GM12878 (cell line): ENCODE measurements around the gene TBC1D1. TPM values are rescaled to one million over a fixed set of nuclear protein-coding genes. Genes with fewer than 3 reads are reported as not detected.

ENCODE experiments used
- ATF7 ChIP-seq: fragments of 450-650 bp; IDR thresholded peaks from 2 replicates; pipeline ENCODE4 v1.6.1; 2016; ENCODE audit warnings: low read depth, mild to moderate bottlenecking
- BACH1 ChIP-seq: fragments of 450-650 bp; IDR thresholded peaks from 2 replicates; pipeline ENCODE4 v1.6.1; 2017; ENCODE audit warnings: mild to moderate bottlenecking, borderline replicate concordance
- BCL11A ChIP-seq: IDR thresholded peaks from 2 replicates; pipeline ENCODE4 v1.6.1; 2011; ENCODE audit warnings: low read depth, low read length
- BMI1 ChIP-seq: fragments of 450-650 bp; IDR thresholded peaks from 2 replicates; pipeline ENCODE4 v1.6.1; 2016; ENCODE audit warnings: mild to moderate bottlenecking, moderate library complexity, borderline replicate concordance
- CHD1 ChIP-seq: IDR thresholded peaks from 2 replicates; pipeline ENCODE4 v1.6.1; 2012; ENCODE audit warnings: low read depth, low read length, improper control_type of control experiment
- EP300 ChIP-seq, 2 experiments: fragments of 150-350 bp in 1 of 2; IDR thresholded peaks; 2 replicates each; pipeline ENCODE4 v1.6.1; 2011 to 2012; ENCODE audit warnings: low read depth in 2 of 2, low read length in 2 of 2, borderline replicate concordance in 1 of 2, improper control_type of control experiment in 1 of 2, inconsistent platforms in 1 of 2; ENCODE audit not compliant: control insufficient read depth in 1 of 2
- GATAD2B ChIP-seq: fragments of 450-650 bp; conservative IDR thresholded peaks from 2 replicates; pipeline ENCODE4 v1.6.1; 2017; ENCODE audit warnings: low read depth, mild to moderate bottlenecking, moderate library complexity
- HDAC6 ChIP-seq: fragments of 200-600 bp; sonication (generic); IDR thresholded peaks from one replicate; pipeline ENCODE4 v1.8.0; 2017; ENCODE audit warnings: antibody characterized with exemption; ENCODE audit not compliant: unreplicated experiment
- HDGF ChIP-seq: fragments of 450-650 bp; IDR thresholded peaks from 2 replicates; pipeline ENCODE4 v1.6.1; 2016; ENCODE audit warnings: antibody characterized with exemption
- IKZF1 ChIP-seq: fragments of 450-650 bp; conservative IDR thresholded peaks from 2 replicates; pipeline ENCODE4 v1.6.1; 2017; ENCODE audit warnings: antibody characterized with exemption, mild to moderate bottlenecking
- IRF4 ChIP-seq: IDR thresholded peaks from 2 replicates; pipeline ENCODE4 v1.6.1; 2011; ENCODE audit warnings: low read depth, low read length
- MYB ChIP-seq: fragments of 150-350 bp; IDR thresholded peaks from 2 replicates; pipeline ENCODE4 v1.6.1; 2014; ENCODE audit warnings: mild to moderate bottlenecking, low read depth, low read length, borderline replicate concordance
- NR2F1 ChIP-seq: fragments of 450-650 bp; conservative IDR thresholded peaks from 2 replicates; pipeline ENCODE4 v1.6.1; 2017; ENCODE audit warnings: mild to moderate bottlenecking
- POLR2A ChIP-seq: IDR thresholded peaks from 2 replicates; pipeline ENCODE4 v1.6.1; 2011; ENCODE audit warnings: low read depth, mild to moderate bottlenecking, low read length
- POLR2AphosphoS5 ChIP-seq: IDR thresholded peaks from 2 replicates; pipeline ENCODE4 v1.6.1; 2011; ENCODE audit warnings: mild to moderate bottlenecking, low read length, inconsistent platforms
- RBBP5 ChIP-seq: fragments of 200-600 bp; sonication (generic); conservative IDR thresholded peaks from 2 replicates; pipeline ENCODE4 v1.6.1; 2016
- RFX5 ChIP-seq: IDR thresholded peaks from 2 replicates; pipeline ENCODE4 v1.6.1; 2011; ENCODE audit warnings: low read depth, low read length, improper control_type of control experiment
- SMAD1 ChIP-seq: fragments of 450-650 bp; IDR thresholded peaks from 2 replicates; pipeline ENCODE4 v1.6.1; 2018; ENCODE audit warnings: mild to moderate bottlenecking, low read depth; ENCODE audit not compliant: partially characterized antibody
- SMARCA5 ChIP-seq: fragments of 450-650 bp; IDR thresholded peaks from 2 replicates; pipeline ENCODE4 v1.6.1; 2017; ENCODE audit warnings: mild to moderate bottlenecking
- SMC3 ChIP-seq: IDR thresholded peaks from 2 replicates; pipeline ENCODE4 v1.6.1; 2011; ENCODE audit warnings: low read length, improper control_type of control experiment, borderline replicate concordance
- TARDBP ChIP-seq: IDR thresholded peaks from 2 replicates; pipeline ENCODE4 v1.6.1; 2016; ENCODE audit warnings: borderline replicate concordance
- WRNIP1 ChIP-seq: IDR thresholded peaks from 2 replicates; pipeline ENCODE4 v1.6.1; 2011; ENCODE audit warnings: low read depth, low read length, improper control_type of control experiment, borderline replicate concordance
- ZBED1 ChIP-seq: IDR thresholded peaks from 2 replicates; pipeline ENCODE4 v1.6.1; 2016; ENCODE audit warnings: borderline replicate concordance
- ZNF24 ChIP-seq: fragments of 450-650 bp; IDR thresholded peaks from 2 replicates; pipeline ENCODE4 v1.6.1; 2017; ENCODE audit warnings: antibody characterized with exemption, mild to moderate bottlenecking
- ZNF384 ChIP-seq: IDR thresholded peaks from 2 replicates; pipeline ENCODE4 v1.6.1; 2012; ENCODE audit warnings: low read depth, mild to moderate bottlenecking, low read length, improper control_type of control experiment, borderline replicate concordance
- polyA plus RNA-seq, 11 experiments: library from polyadenylated mRNA; depleted of rRNA in 4 of 11; unstranded in 6 of 11; stranded (reverse) in 5 of 11; fragments of >200 nt; fragmentation: Nextera tagmentation in 4 of 11; fragmentation: Illumina TruSeq in 1 of 11; extraction: Ambion mirVana in 4 of 11; extraction: Trizol in 1 of 11; gene quantifications; 1 replicate in 1 of 11; 2 replicates in 10 of 11; pipeline versions ENCODE4 v1.2.1 to v1.2.3, GENCODE V29; 2011 to 2016; ENCODE audit warnings: inconsistent platforms in 2 of 11, missing spikeins in 2 of 11, low read depth in 1 of 11
- total RNA-seq, 4 experiments: library from RNA; depleted of rRNA in 3 of 4; stranded (reverse); fragments of >200 nt in 3 of 4; fragmentation: Illumina TruSeq in 1 of 4; extraction: Trizol in 1 of 4; gene quantifications; 2 replicates each; pipeline versions ENCODE4 v1.2.1 to v1.2.3, GENCODE V29; 2013 to 2021
- TF ChIP-seq, protein P1 (sequence below): IDR thresholded peaks from 2 replicates; pipeline ENCODE4 v1.6.1; 2011; ENCODE audit warnings: borderline replicate concordance, low read depth, mild to moderate bottlenecking, moderate library complexity, mixed read lengths, low read length; ENCODE audit not compliant: insufficient read depth; ENCODE audit errors: extremely low read length
- TF ChIP-seq, protein P2 (sequence below): IDR thresholded peaks from 2 replicates; pipeline ENCODE4 v1.6.1; 2012; ENCODE audit warnings: improper control_type of control experiment, low read depth, low read length; ENCODE audit not compliant: insufficient replicate concordance

Gene TBC1D1
- total and polyA plus RNA-seq, 10 of the 15 experiments (the other 5 are each of a cell fraction or from before 2014, with no cell fraction given) = 5.3 to 102 (median 57.8) TPM

DNA sequence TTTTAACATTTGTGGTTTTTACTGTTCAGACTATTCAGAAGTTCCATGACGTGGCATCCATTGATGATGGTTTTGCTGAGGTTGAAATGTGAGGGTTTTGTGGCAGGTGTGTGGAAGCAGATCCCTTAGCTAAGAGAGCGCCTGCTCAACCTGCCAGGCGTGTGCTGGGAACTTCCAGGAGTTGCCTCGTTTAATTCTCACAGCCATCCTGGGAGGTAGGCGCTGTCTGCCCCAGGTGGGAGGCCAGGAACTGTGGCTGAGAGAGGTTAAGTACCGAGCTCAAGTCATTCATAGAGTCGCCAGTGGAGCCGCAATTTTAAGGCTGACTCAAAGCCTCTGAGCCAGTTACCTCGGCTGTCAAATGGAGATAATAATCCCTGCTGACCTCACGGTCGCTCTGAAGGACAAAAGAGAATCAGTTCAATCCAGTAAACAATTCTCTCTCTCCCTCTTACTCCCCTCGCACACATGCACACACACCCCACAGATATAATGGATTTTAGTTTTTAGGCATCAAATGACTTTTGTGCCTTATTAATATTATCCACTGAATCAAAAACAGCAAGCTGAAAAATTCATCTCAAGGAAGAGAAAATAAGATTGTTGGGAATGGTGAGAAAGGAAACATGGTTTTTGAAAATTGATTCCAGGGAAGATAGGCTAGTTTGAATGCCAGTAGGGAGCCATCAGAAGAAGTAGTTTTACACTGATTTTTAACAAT lies 240.6 kb downstream of the TBC1D1 start (continued):
- TF ChIP-seq, protein P1, sequence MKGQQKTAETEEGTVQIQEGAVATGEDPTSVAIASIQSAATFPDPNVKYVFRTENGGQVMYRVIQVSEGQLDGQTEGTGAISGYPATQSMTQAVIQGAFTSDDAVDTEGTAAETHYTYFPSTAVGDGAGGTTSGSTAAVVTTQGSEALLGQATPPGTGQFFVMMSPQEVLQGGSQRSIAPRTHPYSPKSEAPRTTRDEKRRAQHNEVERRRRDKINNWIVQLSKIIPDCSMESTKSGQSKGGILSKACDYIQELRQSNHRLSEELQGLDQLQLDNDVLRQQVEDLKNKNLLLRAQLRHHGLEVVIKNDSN = no peak
- TF ChIP-seq WRNIP1 (peak; percentile 81; the same call in 1 of the 2 replicates), GATAD2B (peak; percentile 93), HDAC6 (no peak), RBBP5 (no peak), IRF4 (peak; percentile 94), ATF7 (peak; percentile 94), BMI1 (peak; percentile 64), SMAD1 (peak; percentile 81), HDGF (peak; percentile 22; the same call in 1 of the 2 replicates), NR2F1 (peak; percentile 76; the same call in 1 of the 2 replicates), POLR2AphosphoS5 (peak; percentile 77), IKZF1 (peak; percentile 99), EP300 (IDR thresholded peaks at IDR 0.05; ENCODE audit: borderline replicate concordance in 1 of 2, control insufficient read depth in 1 of 2, low read depth in 2 of 2, low read length in 2 of 2) (peak; percentile 96 to 99), POLR2A (peak; percentile 67), CHD1 (peak; percentile 89; the same call in 1 of the 2 replicates), BACH1 (peak; percentile 88), ZBED1 (peak; percentile 96), TARDBP (0 out of 2 replicates have a peak, but pooled peaks have one; percentile 23), RFX5 (0 out of 2 replicates have a peak, but pooled peaks have one; percentile 18), ZNF24 (peak; percentile 51; the same call in 1 of the 2 replicates), SMARCA5 (peak; percentile 73; the same call in 1 of the 2 replicates), MYB (peak; percentile 86; the same call in 1 of the 2 replicates), BCL11A (peak; percentile 88), ZNF384 (no peak; the same call in 1 of the 2 replicates), SMC3 (0 out of 2 replicates have a peak, but pooled peaks have one; percentile 11)
- TF ChIP-seq, protein P2, sequence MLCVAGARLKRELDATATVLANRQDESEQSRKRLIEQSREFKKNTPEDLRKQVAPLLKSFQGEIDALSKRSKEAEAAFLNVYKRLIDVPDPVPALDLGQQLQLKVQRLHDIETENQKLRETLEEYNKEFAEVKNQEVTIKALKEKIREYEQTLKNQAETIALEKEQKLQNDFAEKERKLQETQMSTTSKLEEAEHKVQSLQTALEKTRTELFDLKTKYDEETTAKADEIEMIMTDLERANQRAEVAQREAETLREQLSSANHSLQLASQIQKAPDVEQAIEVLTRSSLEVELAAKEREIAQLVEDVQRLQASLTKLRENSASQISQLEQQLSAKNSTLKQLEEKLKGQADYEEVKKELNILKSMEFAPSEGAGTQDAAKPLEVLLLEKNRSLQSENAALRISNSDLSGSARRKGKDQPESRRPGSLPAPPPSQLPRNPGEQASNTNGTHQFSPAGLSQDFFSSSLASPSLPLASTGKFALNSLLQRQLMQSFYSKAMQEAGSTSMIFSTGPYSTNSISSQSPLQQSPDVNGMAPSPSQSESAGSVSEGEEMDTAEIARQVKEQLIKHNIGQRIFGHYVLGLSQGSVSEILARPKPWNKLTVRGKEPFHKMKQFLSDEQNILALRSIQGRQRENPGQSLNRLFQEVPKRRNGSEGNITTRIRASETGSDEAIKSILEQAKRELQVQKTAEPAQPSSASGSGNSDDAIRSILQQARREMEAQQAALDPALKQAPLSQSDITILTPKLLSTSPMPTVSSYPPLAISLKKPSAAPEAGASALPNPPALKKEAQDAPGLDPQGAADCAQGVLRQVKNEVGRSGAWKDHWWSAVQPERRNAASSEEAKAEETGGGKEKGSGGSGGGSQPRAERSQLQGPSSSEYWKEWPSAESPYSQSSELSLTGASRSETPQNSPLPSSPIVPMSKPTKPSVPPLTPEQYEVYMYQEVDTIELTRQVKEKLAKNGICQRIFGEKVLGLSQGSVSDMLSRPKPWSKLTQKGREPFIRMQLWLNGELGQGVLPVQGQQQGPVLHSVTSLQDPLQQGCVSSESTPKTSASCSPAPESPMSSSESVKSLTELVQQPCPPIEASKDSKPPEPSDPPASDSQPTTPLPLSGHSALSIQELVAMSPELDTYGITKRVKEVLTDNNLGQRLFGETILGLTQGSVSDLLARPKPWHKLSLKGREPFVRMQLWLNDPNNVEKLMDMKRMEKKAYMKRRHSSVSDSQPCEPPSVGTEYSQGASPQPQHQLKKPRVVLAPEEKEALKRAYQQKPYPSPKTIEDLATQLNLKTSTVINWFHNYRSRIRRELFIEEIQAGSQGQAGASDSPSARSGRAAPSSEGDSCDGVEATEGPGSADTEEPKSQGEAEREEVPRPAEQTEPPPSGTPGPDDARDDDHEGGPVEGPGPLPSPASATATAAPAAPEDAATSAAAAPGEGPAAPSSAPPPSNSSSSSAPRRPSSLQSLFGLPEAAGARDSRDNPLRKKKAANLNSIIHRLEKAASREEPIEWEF = peak; percentile 84
